BJ (cell line): ENCODE data around the gene NPAS3. TPM values are rescaled to one million over a fixed set of nuclear protein-coding genes. Genes with fewer than 3 reads are reported as not detected.

Experiments
- CTCF ChIA-PET: fragments of 350-600 bp; formaldehyde crosslinking; extraction: SDS; loops from one replicate; lab custom pipeline; 2021; ENCODE audit warnings: antibody characterized with exemption, inconsistent platforms; lab: Yijun Ruan, JAX
- POLR2A ChIA-PET: fragments of 300-600 bp; sonication (Branson Sonifier 250); formaldehyde crosslinking; extraction: SDS; loops from one replicate; lab custom pipeline; 2021; ENCODE audit warnings: antibody characterized with exemption; lab: Charles Lee
- DNase-seq: peaks from one replicate; pipeline ENCODE4 v3.0.0-alpha.2; 2011; ENCODE audit warnings: low read depth
- H3K27me3 ChIP-seq: 2 replicates; pipeline ENCODE4 v1.6.0; 2011; ENCODE audit warnings: low read length; ENCODE audit not compliant: control insufficient read depth, insufficient read depth
- H3K36me3 ChIP-seq: 2 replicates; pipeline ENCODE4 v1.5.1; 2011; ENCODE audit warnings: low read length; ENCODE audit not compliant: control insufficient read depth, insufficient read depth
- H3K4me3 ChIP-seq: 2 replicates; pipeline ENCODE4 v1.5.1; 2011; ENCODE audit warnings: low read depth, mild to moderate bottlenecking, control low read depth, low read length
- polyA plus RNA-seq: library from polyadenylated mRNA; depleted of rRNA; stranded (reverse); fragments of >200 nt; gene quantifications from 2 replicates; pipeline ENCODE4 v1.2.3, GENCODE V29; 2011
- TF ChIP-seq, protein P1 (sequence below): IDR thresholded peaks from 2 replicates; pipeline ENCODE4 v1.5.1; 2011; ENCODE audit warnings: low read depth, mild to moderate bottlenecking, control low read depth, inconsistent platforms, low read length, moderate library complexity; ENCODE audit not compliant: insufficient read depth

NPAS3 gene
- polyA plus RNA-seq, 1 experiment, result 0.09 TPM

DNA sequence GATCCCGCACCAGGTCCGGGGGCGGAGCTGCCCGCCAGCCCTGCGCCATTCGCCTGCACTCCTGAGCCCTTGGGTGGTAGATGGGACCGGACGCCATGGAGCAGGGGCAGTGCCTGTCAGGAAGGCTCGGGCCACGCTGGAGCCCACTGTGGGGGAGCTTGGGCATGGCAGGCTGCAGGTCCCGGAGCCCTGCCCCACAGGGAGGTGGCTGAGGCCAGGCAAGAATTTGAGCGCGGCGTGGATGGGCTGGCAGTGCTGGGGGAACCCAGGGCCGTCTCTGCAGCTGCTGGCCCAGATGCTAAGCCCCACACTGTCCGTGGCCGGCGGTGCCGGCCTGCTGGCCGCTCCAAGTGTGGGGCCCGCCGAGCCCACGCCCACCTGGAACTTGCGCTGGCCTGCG, 260.0 kb downstream of the NPAS3 start:
- no peak for DNase-seq
- CTCF ChIA-PET, result interaction anchor here (0.5 kb wide), 1 partner anchor 16 kb away, joined by 3 read pairs; no protein-coding TSS in a partner anchor
- no peak overlapping the region for H3K4me3 ChIP-seq
- TF ChIP-seq, protein P1, sequence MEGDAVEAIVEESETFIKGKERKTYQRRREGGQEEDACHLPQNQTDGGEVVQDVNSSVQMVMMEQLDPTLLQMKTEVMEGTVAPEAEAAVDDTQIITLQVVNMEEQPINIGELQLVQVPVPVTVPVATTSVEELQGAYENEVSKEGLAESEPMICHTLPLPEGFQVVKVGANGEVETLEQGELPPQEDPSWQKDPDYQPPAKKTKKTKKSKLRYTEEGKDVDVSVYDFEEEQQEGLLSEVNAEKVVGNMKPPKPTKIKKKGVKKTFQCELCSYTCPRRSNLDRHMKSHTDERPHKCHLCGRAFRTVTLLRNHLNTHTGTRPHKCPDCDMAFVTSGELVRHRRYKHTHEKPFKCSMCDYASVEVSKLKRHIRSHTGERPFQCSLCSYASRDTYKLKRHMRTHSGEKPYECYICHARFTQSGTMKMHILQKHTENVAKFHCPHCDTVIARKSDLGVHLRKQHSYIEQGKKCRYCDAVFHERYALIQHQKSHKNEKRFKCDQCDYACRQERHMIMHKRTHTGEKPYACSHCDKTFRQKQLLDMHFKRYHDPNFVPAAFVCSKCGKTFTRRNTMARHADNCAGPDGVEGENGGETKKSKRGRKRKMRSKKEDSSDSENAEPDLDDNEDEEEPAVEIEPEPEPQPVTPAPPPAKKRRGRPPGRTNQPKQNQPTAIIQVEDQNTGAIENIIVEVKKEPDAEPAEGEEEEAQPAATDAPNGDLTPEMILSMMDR, result no peak
- H3K27me3 ChIP-seq, result no peaks in the 10 kb centered on the region
- POLR2A ChIA-PET, result no interaction called here
- no peaks in the 10 kb centered on the region for H3K36me3 ChIP-seq

DNA sequence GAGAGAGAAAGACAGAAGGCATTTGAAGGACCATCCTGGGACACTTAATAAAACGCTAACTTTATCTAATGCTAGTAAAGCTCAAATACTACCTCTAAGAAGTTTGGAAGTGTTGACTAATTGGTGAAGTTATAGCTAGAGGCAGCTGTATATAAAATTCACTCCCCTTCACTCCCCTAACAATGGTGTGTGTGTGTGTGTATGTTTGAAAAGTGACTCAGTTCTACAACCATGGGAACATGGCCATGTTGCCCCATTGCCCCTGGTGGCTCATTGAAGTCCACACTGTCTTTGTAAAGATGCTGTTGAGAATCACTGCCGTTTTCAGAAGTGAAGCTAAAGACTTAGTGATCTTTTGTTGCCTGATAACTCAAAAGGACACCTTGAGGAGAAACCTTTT, 262.4 kb downstream of the NPAS3 start:
- DNase-seq, result no peak
- Histone ChIP-seq H3K27me3 (no peaks in the 10 kb centered on the region), H3K4me3 (no peak overlapping the region), H3K36me3 (no peaks in the 10 kb centered on the region)
- ChIA-PET POLR2A (no interaction called here), CTCF (no interaction called here)
- TF ChIP-seq, protein P1, result no peak

DNA sequence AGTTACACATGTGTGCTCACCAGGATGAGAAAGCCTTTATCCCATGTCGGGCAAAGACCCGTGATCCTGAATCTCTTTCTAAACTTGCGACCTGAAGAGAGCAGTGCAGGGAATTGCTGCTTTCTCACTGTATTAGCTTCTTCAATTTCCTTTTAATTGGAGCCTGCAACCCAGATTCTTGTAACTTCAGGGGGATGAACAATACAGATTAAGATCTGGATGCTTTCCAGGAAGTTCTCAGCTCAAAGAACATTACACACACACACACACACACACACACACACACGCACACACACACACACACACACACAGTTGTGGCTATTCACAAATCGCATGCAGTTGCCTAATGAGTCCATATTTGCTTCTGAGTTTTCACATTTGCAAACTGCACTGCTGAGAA, 268.3 kb downstream of the NPAS3 start:
- Histone ChIP-seq H3K36me3 (no peaks in the 10 kb centered on the region), H3K4me3 (no peak overlapping the region), H3K27me3 (no peaks in the 10 kb centered on the region)
- CTCF ChIA-PET, result no interaction called here
- DNase-seq, result no peak
- POLR2A ChIA-PET, result no interaction called here
- TF ChIP-seq, protein P1, result no peak

DNA sequence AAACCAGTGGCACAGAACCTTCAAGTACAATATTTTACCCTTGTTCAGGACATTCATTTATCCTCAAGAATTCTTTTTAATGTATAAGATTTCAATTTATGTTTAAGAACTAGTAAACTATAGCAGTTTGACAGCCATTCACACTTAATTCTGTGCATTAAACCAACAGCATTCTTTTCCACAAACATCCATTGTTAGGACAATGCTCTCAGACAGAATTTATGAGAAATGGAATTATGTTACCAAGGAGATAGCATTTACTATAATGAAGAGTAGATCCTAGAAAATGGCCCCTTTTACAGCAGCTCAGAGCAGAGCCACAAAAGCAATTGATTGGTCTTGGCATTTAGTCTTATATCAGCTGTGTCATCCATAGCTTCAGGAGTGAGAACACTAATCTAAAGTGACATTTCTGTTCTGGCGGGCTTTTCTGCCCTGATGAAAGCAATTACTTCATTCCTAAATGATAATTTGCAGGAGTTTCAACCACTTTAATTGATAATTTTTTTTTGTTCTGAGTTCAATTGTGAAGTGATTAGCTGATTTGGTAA, 268.9 kb downstream of the NPAS3 start:
- CTCF ChIA-PET, result no interaction called here
- no peaks in the 10 kb centered on the region for H3K36me3 ChIP-seq
- no peak overlapping the region for H3K4me3 ChIP-seq
- DNase-seq, result no peak
- H3K27me3 ChIP-seq, result no peaks in the 10 kb centered on the region
- POLR2A ChIA-PET, result no interaction called here
- TF ChIP-seq, protein P1, result no peak

DNA sequence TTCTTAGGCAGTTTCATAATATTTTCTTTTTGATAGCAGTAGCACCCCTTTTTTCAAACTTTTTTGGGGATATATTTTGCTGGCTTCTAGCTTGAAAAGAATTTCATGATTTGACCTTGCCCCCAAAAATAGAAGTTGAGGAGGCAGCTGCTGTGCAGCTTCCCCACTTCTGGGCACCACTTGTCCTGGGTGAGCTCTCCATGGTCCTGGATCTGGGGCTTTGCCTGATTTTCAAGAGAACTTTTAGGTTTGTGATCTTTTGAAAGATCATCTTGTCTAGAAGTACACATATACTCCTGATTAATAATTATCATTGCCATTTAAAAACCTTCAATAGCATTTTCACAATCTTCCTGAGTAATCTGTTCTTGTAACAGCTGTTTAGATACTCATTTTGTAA, 271.6 kb downstream of the NPAS3 start:
- DNase-seq, result no peak
- ChIA-PET POLR2A (no interaction called here), CTCF (interaction anchor here (0.7 kb wide), 1 partner anchor 407 kb away, joined by 3 read pairs; no protein-coding TSS in a partner anchor)
- no peaks in the 10 kb centered on the region for H3K27me3 ChIP-seq
- no peak overlapping the region for H3K4me3 ChIP-seq
- no peaks in the 10 kb centered on the region for H3K36me3 ChIP-seq
- TF ChIP-seq, protein P1, result no peak
